ENCODE measurements around the gene GNAO1. TPM values are rescaled to one million over a fixed set of nuclear protein-coding genes. Genes with fewer than 3 reads are reported as not detected.

Gene GNAO1
- total and polyA plus RNA-seq, 2 donors (not counting 1 experiment from before 2014, with no cell fraction given), result 0.13 to 5.1 TPM

GRCh38 chr16:56247808-56248207 is 56.5 kb downstream of the GNAO1 start:
- ChIA-PET POLR2A (no interaction called here), CTCF (no interaction called here)
- no peaks in the 10 kb centered on the region for H3K27me3 Mint-ChIP-seq
- DNase-seq (no peak), ATAC-seq (ENCODE audit: low read depth) (no peak)
- no peaks in the 10 kb centered on the region for H3K9me3 Mint-ChIP-seq (ENCODE audit: insufficient read depth)
- Histone ChIP-seq H3K79me2 (ENCODE audit: control insufficient read depth, insufficient read depth, low read length) (no peaks in the 10 kb centered on the region), H3K4me2 (replicated peaks; ENCODE audit: low read depth, low read length, poor library complexity, severe bottlenecking) (no peak overlapping the region), H3K4me1 (ENCODE audit: control insufficient read depth in 2 of 2, insufficient read depth in 2 of 2, low read length in 2 of 2) (no peaks in the 10 kb centered on the region), H3K27ac (ENCODE audit: low read length in 2 of 2) (no peak overlapping the region), H3K9ac (ENCODE audit: low read length) (no peak overlapping the region), H2AFZ (ENCODE audit: insufficient read depth, low read depth, low read length, poor library complexity, severe bottlenecking) (no peak overlapping the region), H3K27me3 (replicated peaks in 1 of 4; ENCODE audit: control extremely low read depth in 1 of 4, control insufficient read depth in 3 of 4, insufficient read depth in 4 of 4, low read length in 3 of 4) (no peaks in the 10 kb centered on the region), H3K36me3 (replicated peaks in 1 of 2; ENCODE audit: control extremely low read depth in 1 of 2, control insufficient read depth in 1 of 2, extremely low read depth in 1 of 2, insufficient read depth in 2 of 2, low read length in 1 of 2) (no peaks in the 10 kb centered on the region), H3K4me3 (ENCODE audit: control extremely low read depth in 1 of 5, extremely low read depth in 1 of 5, insufficient read depth in 1 of 5, low read depth in 2 of 5, low read length in 4 of 5) (no peak overlapping the region), H4K20me1 (ENCODE audit: control insufficient read depth, insufficient read depth, low read length, poor library complexity, severe bottlenecking) (no peaks in the 10 kb centered on the region), H3K9me3 (ENCODE audit: control extremely low read depth in 1 of 3, control insufficient read depth in 2 of 3, insufficient read depth in 1 of 3, low read length in 2 of 3) (no peaks in the 10 kb centered on the region)
- H3K4me1 Mint-ChIP-seq, result no peaks in the 10 kb centered on the region
- intact Hi-C loops (cut with micrococcal nuclease), result no loop called here
- no peak overlapping the region for H3K4me3 Mint-ChIP-seq
- no peak overlapping the region for H3K27ac Mint-ChIP-seq
- TF ChIP-seq EZH2 (IDR thresholded peaks at IDR 0.05; ENCODE audit: borderline replicate concordance, insufficient read depth, low read depth, low read length, poor library complexity, severe bottlenecking) (no peak), CTCF (IDR thresholded peaks at IDR 0.05) (no peak)

- CTCF ChIA-PET, result interaction anchor here (1.7 kb wide), 1 partner anchor 9 kb away, joined by 3 read pairs; no protein-coding TSS in a partner anchor
These were observed 61.5 kb downstream of the GNAO1 start for GRCh38 chr16:56252835-56253234.

More at GRCh38 chr16:56252835-56253234, 61.5 kb downstream of the GNAO1 start:
- Mint-ChIP-seq H3K4me3 (no peak overlapping the region), H3K27me3 (peaks cover 15% of the 10 kb centered on the region), H3K4me1 (no peaks in the 10 kb centered on the region), H3K9me3 (ENCODE audit: insufficient read depth) (no peaks in the 10 kb centered on the region), H3K27ac (no peak overlapping the region)
- no peaks in the 10 kb centered on the region for H3K79me2 ChIP-seq (ENCODE audit: control insufficient read depth, insufficient read depth, low read length)
- TF ChIP-seq CTCF (IDR thresholded peaks at IDR 0.05), result no peak
- no peak for TF ChIP-seq EZH2 (IDR thresholded peaks at IDR 0.05; ENCODE audit: borderline replicate concordance, insufficient read depth, low read depth, low read length, poor library complexity, severe bottlenecking)
- intact Hi-C loops (cut with micrococcal nuclease), result no loop called here
- no peaks in the 10 kb centered on the region for H4K20me1 ChIP-seq (ENCODE audit: control insufficient read depth, insufficient read depth, low read length, poor library complexity, severe bottlenecking)
- no peak overlapping the region for H3K4me2 ChIP-seq (replicated peaks; ENCODE audit: low read depth, low read length, poor library complexity, severe bottlenecking)
- H3K27me3 ChIP-seq (replicated peaks in 1 of 4; ENCODE audit: control extremely low read depth in 1 of 4, control insufficient read depth in 3 of 4, insufficient read depth in 4 of 4, low read length in 3 of 4), result peaks cover 0 to 2% (median 0%) of the 10 kb centered on the region in 4 experiments
- H3K4me3 ChIP-seq (ENCODE audit: control extremely low read depth in 1 of 5, extremely low read depth in 1 of 5, insufficient read depth in 1 of 5, low read depth in 2 of 5, low read length in 4 of 5), result no peak overlapping the region
- no peak for ATAC-seq (ENCODE audit: low read depth)
- POLR2A ChIA-PET, result no interaction called here
- no peak for DNase-seq
- no peak overlapping the region for H2AFZ ChIP-seq (ENCODE audit: insufficient read depth, low read depth, low read length, poor library complexity, severe bottlenecking)
- H3K9ac ChIP-seq (ENCODE audit: low read length), result no peak overlapping the region
- no peaks in the 10 kb centered on the region for H3K36me3 ChIP-seq (replicated peaks in 1 of 2; ENCODE audit: control extremely low read depth in 1 of 2, control insufficient read depth in 1 of 2, extremely low read depth in 1 of 2, insufficient read depth in 2 of 2, low read length in 1 of 2)
- no peaks in the 10 kb centered on the region for H3K9me3 ChIP-seq (ENCODE audit: control extremely low read depth in 1 of 3, control insufficient read depth in 2 of 3, insufficient read depth in 1 of 3, low read length in 2 of 3)
- H3K4me1 ChIP-seq (ENCODE audit: control insufficient read depth in 2 of 2, insufficient read depth in 2 of 2, low read length in 2 of 2), result no peaks in the 10 kb centered on the region
- WGBS (ENCODE audit: insufficient coverage), result 93% methylated on average over 3 of the region's 4 CpGs
- H3K27ac ChIP-seq (ENCODE audit: low read length in 2 of 2), result no peak overlapping the region

All from B cell (primary cell).